ENCODE measurements around the gene MCTP2. TPM values are rescaled to one million over a fixed set of nuclear protein-coding genes. Genes with fewer than 3 reads are reported as not detected.

Gene MCTP2
- polyA plus RNA-seq, 1 experiment, result 18.1 TPM

- CTCF ChIA-PET, result interaction anchor here (1.5 kb wide), 1 partner anchor 15 kb away, joined by 7 read pairs; no protein-coding TSS in a partner anchor
- Histone ChIP-seq H3K27me3 (ENCODE audit: control insufficient read depth, insufficient read depth, low read length) (no peaks in the 10 kb centered on the region), H3K9me3 (ENCODE audit: control insufficient read depth, insufficient read depth, low read length) (no peaks in the 10 kb centered on the region), H3K4me3 (ENCODE audit: low read depth, low read length) (no peak overlapping the region), H3K27ac (ENCODE audit: low read depth, low read length) (no peak overlapping the region)
- no peak for DNase-seq (ENCODE audit: low read depth, low spot score)
- POLR2A ChIA-PET, result no interaction called here
- TF ChIP-seq, protein P1, sequence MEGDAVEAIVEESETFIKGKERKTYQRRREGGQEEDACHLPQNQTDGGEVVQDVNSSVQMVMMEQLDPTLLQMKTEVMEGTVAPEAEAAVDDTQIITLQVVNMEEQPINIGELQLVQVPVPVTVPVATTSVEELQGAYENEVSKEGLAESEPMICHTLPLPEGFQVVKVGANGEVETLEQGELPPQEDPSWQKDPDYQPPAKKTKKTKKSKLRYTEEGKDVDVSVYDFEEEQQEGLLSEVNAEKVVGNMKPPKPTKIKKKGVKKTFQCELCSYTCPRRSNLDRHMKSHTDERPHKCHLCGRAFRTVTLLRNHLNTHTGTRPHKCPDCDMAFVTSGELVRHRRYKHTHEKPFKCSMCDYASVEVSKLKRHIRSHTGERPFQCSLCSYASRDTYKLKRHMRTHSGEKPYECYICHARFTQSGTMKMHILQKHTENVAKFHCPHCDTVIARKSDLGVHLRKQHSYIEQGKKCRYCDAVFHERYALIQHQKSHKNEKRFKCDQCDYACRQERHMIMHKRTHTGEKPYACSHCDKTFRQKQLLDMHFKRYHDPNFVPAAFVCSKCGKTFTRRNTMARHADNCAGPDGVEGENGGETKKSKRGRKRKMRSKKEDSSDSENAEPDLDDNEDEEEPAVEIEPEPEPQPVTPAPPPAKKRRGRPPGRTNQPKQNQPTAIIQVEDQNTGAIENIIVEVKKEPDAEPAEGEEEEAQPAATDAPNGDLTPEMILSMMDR (IDR thresholded peaks at IDR 0.05; ENCODE audit: low read depth, low read length), result no peak
Measured at GRCh38 chr15:94398001-94398400, 166.6 kb downstream of the MCTP2 start.

GRCh38 chr15:94400526-94401298 is 169.4 kb downstream of the MCTP2 start:
- Histone ChIP-seq H3K27me3 (ENCODE audit: control insufficient read depth, insufficient read depth, low read length) (no peaks in the 10 kb centered on the region), H3K4me3 (ENCODE audit: low read depth, low read length) (no peak overlapping the region), H3K27ac (ENCODE audit: low read depth, low read length) (no peak overlapping the region), H3K9me3 (ENCODE audit: control insufficient read depth, insufficient read depth, low read length) (no peaks in the 10 kb centered on the region)
- POLR2A ChIA-PET, result no interaction called here
- DNase-seq (ENCODE audit: low read depth, low spot score), result no peak
- TF ChIP-seq, protein P1 (IDR thresholded peaks at IDR 0.05; ENCODE audit: low read depth, low read length), result no peak
- CTCF ChIA-PET, result interaction anchor here (0.8 to 1.8 kb wide), 3 partner anchors 12 to 237 kb away, joined by 3 to 4 read pairs (median 3); no protein-coding TSS in a partner anchor

- ChIA-PET CTCF (no interaction called here), POLR2A (no interaction called here)
- no peaks in the 10 kb centered on the region for H3K27me3 ChIP-seq (ENCODE audit: control insufficient read depth, insufficient read depth, low read length)
- no peak overlapping the region for H3K27ac ChIP-seq (ENCODE audit: low read depth, low read length)
- H3K4me3 ChIP-seq (ENCODE audit: low read depth, low read length), result no peak overlapping the region
- no peaks in the 10 kb centered on the region for H3K9me3 ChIP-seq (ENCODE audit: control insufficient read depth, insufficient read depth, low read length)
- TF ChIP-seq, protein P1 (IDR thresholded peaks at IDR 0.05; ENCODE audit: low read depth, low read length), result no peak
- no peak for DNase-seq (ENCODE audit: low read depth, low spot score)
Measured at GRCh38 chr15:94403331-94403730, 172.0 kb downstream of the MCTP2 start.

DNA sequence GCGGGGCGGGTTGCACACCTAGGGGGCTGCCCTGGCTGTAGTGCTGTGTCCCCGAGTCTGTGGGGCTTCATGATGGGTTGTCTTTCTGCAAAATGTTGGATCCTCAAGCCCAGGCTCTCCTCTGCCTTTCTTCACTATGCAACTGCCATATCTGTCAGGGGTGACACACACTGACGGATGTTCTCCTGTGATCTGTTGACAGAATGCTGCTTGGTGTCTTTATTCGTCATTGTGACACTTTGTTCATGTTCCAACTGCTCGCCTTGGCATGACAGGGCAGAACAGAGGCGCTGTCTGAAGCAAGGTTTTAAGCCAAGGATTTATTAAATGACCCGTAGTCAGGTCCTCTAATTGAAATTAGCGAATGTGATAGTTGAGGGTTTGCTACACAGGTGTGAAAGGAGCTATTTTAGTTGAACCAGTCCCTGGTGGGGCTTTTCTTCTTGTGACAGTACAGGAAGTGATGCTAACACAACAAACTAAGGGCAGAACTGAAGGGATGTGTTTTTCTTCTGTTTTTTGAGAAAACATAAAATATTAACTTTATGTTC is 173.4 kb downstream of the MCTP2 start:
- TF ChIP-seq, protein P1 (IDR thresholded peaks at IDR 0.05; ENCODE audit: low read depth, low read length), result no peak
- H3K27me3 ChIP-seq (ENCODE audit: control insufficient read depth, insufficient read depth, low read length), result no peaks in the 10 kb centered on the region
- no peak overlapping the region for H3K4me3 ChIP-seq (ENCODE audit: low read depth, low read length)
- ChIA-PET CTCF (interaction anchor here (0.6 to 1.1 kb wide), 2 partner anchors 8 to 77 kb away, joined by 3 read pairs; no protein-coding TSS in a partner anchor), POLR2A (no interaction called here)
- DNase-seq (ENCODE audit: low read depth, low spot score), result no peak
- no peaks in the 10 kb centered on the region for H3K9me3 ChIP-seq (ENCODE audit: control insufficient read depth, insufficient read depth, low read length)
- no peak overlapping the region for H3K27ac ChIP-seq (ENCODE audit: low read depth, low read length)

- Histone ChIP-seq H3K9me3 (ENCODE audit: control insufficient read depth, insufficient read depth, low read length) (no peaks in the 10 kb centered on the region), H3K27ac (ENCODE audit: low read depth, low read length) (no peak overlapping the region), H3K27me3 (ENCODE audit: control insufficient read depth, insufficient read depth, low read length) (no peaks in the 10 kb centered on the region), H3K4me3 (ENCODE audit: low read depth, low read length) (no peak overlapping the region)
- ChIA-PET CTCF (interaction anchor here (1.4 kb wide), 1 partner anchor 258 kb away, joined by 5 read pairs; no protein-coding TSS in a partner anchor), POLR2A (no interaction called here)
- TF ChIP-seq, protein P1 (IDR thresholded peaks at IDR 0.05; ENCODE audit: low read depth, low read length), result no peak
- no peak for DNase-seq (ENCODE audit: low read depth, low spot score)
Measured at GRCh38 chr15:94411285-94411684, 179.9 kb downstream of the MCTP2 start.
